ENCODE measurements around the gene GJA10. TPM values are rescaled to one million over a fixed set of nuclear protein-coding genes. Genes with fewer than 3 reads are reported as not detected.

GJA10 gene
- total RNA-seq, 1 donor from 2014 or later: not detected

- H3K4me1 Mint-ChIP-seq: no peaks in the 10 kb centered on the region
- no peak overlapping the region for H3K4me3 Mint-ChIP-seq
- H3K27me3 Mint-ChIP-seq (ENCODE audit: low read depth): no peaks in the 10 kb centered on the region
- no peak for TF ChIP-seq CTCF (conservative IDR thresholded peaks at IDR 0.05)
- H3K27ac Mint-ChIP-seq (ENCODE audit: unreplicated experiment): no peak overlapping the region
- no peaks in the 10 kb centered on the region for H3K9me3 Mint-ChIP-seq
- peaks cover 47% of the 10 kb centered on the region for H3K36me3 Mint-ChIP-seq (ENCODE audit: low read depth)
- no peak for DNase-seq (ENCODE audit: low read depth, low spot score)
Observed at GRCh38 chr6:89862698-89863097, 31.6 kb upstream of the GJA10 start.

- no peak for DNase-seq (ENCODE audit: low read depth, low spot score)
- Mint-ChIP-seq H3K4me3 (no peak overlapping the region), H3K4me1 (no peaks in the 10 kb centered on the region), H3K27ac (ENCODE audit: unreplicated experiment) (no peak overlapping the region), H3K36me3 (ENCODE audit: low read depth) (peaks cover 56% of the 10 kb centered on the region), H3K27me3 (ENCODE audit: low read depth) (no peaks in the 10 kb centered on the region), H3K9me3 (no peaks in the 10 kb centered on the region)
- TF ChIP-seq CTCF (conservative IDR thresholded peaks at IDR 0.05): no peak
Observed at GRCh38 chr6:89866024-89866678, 28.1 kb upstream of the GJA10 start.

GRCh38 chr6:89873721-89874120, 20.5 kb upstream of the GJA10 start:
- Mint-ChIP-seq H3K9me3 (no peaks in the 10 kb centered on the region), H3K36me3 (ENCODE audit: low read depth) (peaks cover 14% of the 10 kb centered on the region), H3K4me3 (no peak overlapping the region), H3K27ac (ENCODE audit: unreplicated experiment) (no peak overlapping the region), H3K27me3 (ENCODE audit: low read depth) (no peaks in the 10 kb centered on the region), H3K4me1 (no peaks in the 10 kb centered on the region)
- no peak for TF ChIP-seq CTCF (conservative IDR thresholded peaks at IDR 0.05)
- no peak for DNase-seq (ENCODE audit: low read depth, low spot score)

GRCh38 chr6:89874438-89874837, 19.8 kb upstream of the GJA10 start:
- no peaks in the 10 kb centered on the region for H3K9me3 Mint-ChIP-seq
- DNase-seq (ENCODE audit: low read depth, low spot score): no peak
- peaks cover 11% of the 10 kb centered on the region for H3K36me3 Mint-ChIP-seq (ENCODE audit: low read depth)
- no peak overlapping the region for H3K27ac Mint-ChIP-seq (ENCODE audit: unreplicated experiment)
- H3K27me3 Mint-ChIP-seq (ENCODE audit: low read depth): no peaks in the 10 kb centered on the region
- no peak overlapping the region for H3K4me3 Mint-ChIP-seq
- no peaks in the 10 kb centered on the region for H3K4me1 Mint-ChIP-seq
- TF ChIP-seq CTCF (conservative IDR thresholded peaks at IDR 0.05): no peak

- TF ChIP-seq CTCF (conservative IDR thresholded peaks at IDR 0.05): no peak
- H3K27me3 Mint-ChIP-seq (ENCODE audit: low read depth): peaks cover 16% of the 10 kb centered on the region
- H3K4me3 Mint-ChIP-seq: no peak overlapping the region
- no peak for DNase-seq (ENCODE audit: low read depth, low spot score)
- no peaks in the 10 kb centered on the region for H3K36me3 Mint-ChIP-seq (ENCODE audit: low read depth)
- peaks cover 8% of the 10 kb centered on the region for H3K4me1 Mint-ChIP-seq
- H3K9me3 Mint-ChIP-seq: no peaks in the 10 kb centered on the region
- H3K27ac Mint-ChIP-seq (ENCODE audit: unreplicated experiment): no peak overlapping the region
Observed at GRCh38 chr6:89886378-89887120, 7.7 kb upstream of the GJA10 start.
